HG03095 (cell line): Measurements from ENCODE around the gene OXNAD1.

ENCODE experiments used
- ATAC-seq: cut with Tn5 transposase; IDR thresholded peaks from one replicate; pipeline ENCODE4 v1.9.1; 2021; ENCODE audit warnings: moderate library complexity; ENCODE audit not compliant: unreplicated experiment

Gene OXNAD1

GRCh38 chr3:16245609-16246008, 19.4 kb upstream of the OXNAD1 start:
- no peak for ATAC-seq

- peak; percentile 77 for ATAC-seq
Measured at GRCh38 chr3:16247282-16248061, 17.5 kb upstream of the OXNAD1 start.

GRCh38 chr3:16248556-16248955, 16.5 kb upstream of the OXNAD1 start:
- no peak for ATAC-seq

- no peak for ATAC-seq
Measured at GRCh38 chr3:16249336-16249735, 15.7 kb upstream of the OXNAD1 start.

- ATAC-seq, result no peak
Measured at GRCh38 chr3:16249886-16250285, 15.1 kb upstream of the OXNAD1 start.

GRCh38 chr3:16251316-16252085, 13.5 kb upstream of the OXNAD1 start:
- no peak for ATAC-seq

GRCh38 chr3:16252243-16252978, 12.6 kb upstream of the OXNAD1 start:
- no peak for ATAC-seq

GRCh38 chr3:16252988-16253387, 12.0 kb upstream of the OXNAD1 start:
- no peak for ATAC-seq

- ATAC-seq, result no peak
Measured at GRCh38 chr3:16253601-16254000, 11.4 kb upstream of the OXNAD1 start.

GRCh38 chr3:16254916-16255315, 10.1 kb upstream of the OXNAD1 start:
- ATAC-seq, result no peak

- no peak for ATAC-seq
Measured at GRCh38 chr3:16255326-16255725, 9.7 kb upstream of the OXNAD1 start.

GRCh38 chr3:16255726-16256125, 9.3 kb upstream of the OXNAD1 start:
- no peak for ATAC-seq

- ATAC-seq, result no peak
Measured at GRCh38 chr3:16257309-16257708, 7.7 kb upstream of the OXNAD1 start.

GRCh38 chr3:16258177-16258576, 6.8 kb upstream of the OXNAD1 start:
- no peak for ATAC-seq

GRCh38 chr3:16258866-16259265, 6.1 kb upstream of the OXNAD1 start:
- ATAC-seq, result no peak

GRCh38 chr3:16260046-16260445, 5.0 kb upstream of the OXNAD1 start:
- no peak for ATAC-seq

GRCh38 chr3:16262174-16262573, 2.8 kb upstream of the OXNAD1 start:
- no peak for ATAC-seq

- ATAC-seq, result no peak
Measured at GRCh38 chr3:16264174-16264707, 771 bp upstream of the OXNAD1 start.

GRCh38 chr3:16265455-16265786, 409 bp downstream of the OXNAD1 start:
- ATAC-seq, result no peak

GRCh38 chr3:16266714-16267113, 1.7 kb downstream of the OXNAD1 start:
- no peak for ATAC-seq

- ATAC-seq, result no peak
Measured at GRCh38 chr3:16270855-16271254, 5.8 kb downstream of the OXNAD1 start.

- no peak for ATAC-seq
Measured at GRCh38 chr3:16272588-16272987, 7.6 kb downstream of the OXNAD1 start.
